Naive thymus-derived CD4-positive, alpha-beta T cell (primary cell): ENCODE data around the gene IFNL1. TPM values are rescaled to one million over a fixed set of nuclear protein-coding genes. Genes with fewer than 3 reads are reported as not detected.

ENCODE experiments used
- ATAC-seq: fragments of 150-1000 bp; cut with Tn5 transposase; 2 replicates; pipeline ENCODE4 v1.10.0; 2021; ENCODE audit warnings: mild to moderate bottlenecking, moderate library complexity
- CTCF ChIA-PET: fragments of 350-600 bp; sonication (Branson Sonifier 250); formaldehyde crosslinking; loops from one replicate; lab custom pipeline; 2021; ENCODE audit warnings: antibody characterized with exemption; lab: Charles Lee
- POLR2A ChIA-PET: fragments of 350-600 bp; sonication (Branson Sonifier 250); formaldehyde crosslinking; loops from one replicate; lab custom pipeline; 2021; ENCODE audit warnings: antibody characterized with exemption, inconsistent platforms; lab: Charles Lee
- DNase-seq, 9 donors: peaks; one replicate each; pipeline versions ENCODE4 v3.0.0 to v3.0.0-alpha.2; 2020 to 2022; ENCODE audit warnings: mixed read lengths in 1 of 9
- H3K27ac ChIP-seq: one replicate; pipeline ENCODE4 v1.7.0; 2013; ENCODE audit warnings: mild to moderate bottlenecking, low read depth, low read length, moderate library complexity
- H3K27me3 ChIP-seq, 2 donors: one replicate each; pipeline ENCODE4 v1.7.0; 2013; ENCODE audit warnings: low read length in 2 of 2, mild to moderate bottlenecking in 2 of 2, moderate library complexity in 2 of 2; ENCODE audit not compliant: control insufficient read depth in 2 of 2, insufficient read depth in 2 of 2
- H3K36me3 ChIP-seq, 3 experiments: 1 replicate in 2 of 3; 2 replicates in 1 of 3; pipeline ENCODE4 v1.7.0; 2013; ENCODE audit warnings: low read length in 3 of 3, mild to moderate bottlenecking in 3 of 3, moderate library complexity in 1 of 3; ENCODE audit not compliant: insufficient read depth in 3 of 3, control insufficient read depth in 2 of 3
- H3K4me1 ChIP-seq, 2 donors: one replicate each; pipeline ENCODE4 v1.7.0; 2013; ENCODE audit warnings: low read length in 2 of 2, mild to moderate bottlenecking in 2 of 2, moderate library complexity in 1 of 2; ENCODE audit not compliant: control insufficient read depth in 2 of 2, insufficient read depth in 2 of 2
- H3K4me3 ChIP-seq: 2 replicates; pipeline ENCODE4 v1.7.0; 2013; ENCODE audit warnings: mild to moderate bottlenecking, low read length
- H3K9me3 ChIP-seq, 3 experiments: 1 replicate in 2 of 3; 2 replicates in 1 of 3; pipeline ENCODE4 v1.7.0; 2013; ENCODE audit warnings: low read length in 3 of 3; ENCODE audit not compliant: control insufficient read depth in 2 of 3
- H3K27ac Mint-ChIP-seq, 9 donors: one replicate each; pipeline ENCODE4 v1.8.0; 2020 to 2022; ENCODE audit warnings: mixed read lengths in 9 of 9, mild to moderate bottlenecking in 8 of 9, moderate library complexity in 5 of 9, inconsistent platforms in 2 of 9
- H3K27me3 Mint-ChIP-seq, 5 donors: one replicate each; pipeline ENCODE4 v1.8.0; 2021 to 2022; ENCODE audit warnings: mixed read lengths in 5 of 5, mild to moderate bottlenecking in 1 of 5
- H3K36me3 Mint-ChIP-seq, 5 donors: one replicate each; pipeline ENCODE4 v1.8.0; 2020 to 2022; ENCODE audit warnings: mixed read lengths in 5 of 5, mild to moderate bottlenecking in 3 of 5, inconsistent platforms in 1 of 5
- H3K4me1 Mint-ChIP-seq, 7 donors: one replicate each; pipeline ENCODE4 v1.8.0; 2020 to 2022; ENCODE audit warnings: mixed read lengths in 7 of 7, mild to moderate bottlenecking in 3 of 7, inconsistent platforms in 1 of 7
- H3K4me3 Mint-ChIP-seq, 10 donors: one replicate each; pipeline ENCODE4 v1.8.0; 2020 to 2022; ENCODE audit warnings: mild to moderate bottlenecking in 10 of 10, mixed read lengths in 10 of 10, moderate library complexity in 6 of 10, inconsistent platforms in 2 of 10
- H3K9me3 Mint-ChIP-seq, 11 donors: one replicate each; pipeline ENCODE4 v1.8.0; 2020 to 2022; ENCODE audit warnings: mixed read lengths in 11 of 11, mild to moderate bottlenecking in 4 of 11, inconsistent platforms in 1 of 11, moderate library complexity in 1 of 11
- intact Hi-C, 2 donors: fragments of 100-400 bp; cut with micrococcal nuclease; formaldehyde crosslinking; loops; one replicate each; pipeline ENCODE4 v1.15.1; 2023
- polyA plus RNA-seq, 2 donors: library from polyadenylated mRNA; unstranded; fragments of 300-500 nt; fragmentation: Illumina TruSeq; gene quantifications; one replicate each; pipeline ENCODE4 v1.2.3, GENCODE V29; 2021
- total RNA-seq, 6 experiments: library from RNA in 5 of 6; stranded (reverse) in 5 of 6; gene quantifications; 1 replicate in 5 of 6; 2 replicates in 1 of 6; pipeline ENCODE4 v1.2.3 and lab custom pipeline; 2021 to 2026

IFNL1 gene
- total and polyA plus RNA-seq, 7 experiments from 2014 or later, result not detected

DNA sequence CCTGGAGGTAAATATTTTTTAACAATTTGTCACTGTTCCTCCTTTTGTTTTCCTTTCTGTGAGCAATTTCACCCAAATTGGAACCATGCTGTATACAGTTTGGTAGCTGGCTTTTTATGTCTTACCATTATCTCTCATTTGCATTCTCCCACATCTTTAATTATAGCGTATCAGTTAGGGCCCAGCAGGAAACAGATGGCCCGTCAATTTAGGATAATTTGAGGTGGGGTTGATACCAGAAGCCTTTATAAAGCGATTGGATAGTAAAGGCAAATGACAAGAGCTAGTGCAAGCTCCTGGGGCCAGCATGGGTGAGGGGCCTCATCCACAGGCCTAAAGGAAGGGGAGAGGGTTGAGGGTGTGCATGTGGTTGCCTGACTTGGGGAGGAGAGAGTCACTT, 43.7 kb upstream of the IFNL1 start:
- no peak for ATAC-seq
- POLR2A ChIA-PET, result no interaction called here
- no peaks in the 10 kb centered on the region for H3K27me3 ChIP-seq

DNA sequence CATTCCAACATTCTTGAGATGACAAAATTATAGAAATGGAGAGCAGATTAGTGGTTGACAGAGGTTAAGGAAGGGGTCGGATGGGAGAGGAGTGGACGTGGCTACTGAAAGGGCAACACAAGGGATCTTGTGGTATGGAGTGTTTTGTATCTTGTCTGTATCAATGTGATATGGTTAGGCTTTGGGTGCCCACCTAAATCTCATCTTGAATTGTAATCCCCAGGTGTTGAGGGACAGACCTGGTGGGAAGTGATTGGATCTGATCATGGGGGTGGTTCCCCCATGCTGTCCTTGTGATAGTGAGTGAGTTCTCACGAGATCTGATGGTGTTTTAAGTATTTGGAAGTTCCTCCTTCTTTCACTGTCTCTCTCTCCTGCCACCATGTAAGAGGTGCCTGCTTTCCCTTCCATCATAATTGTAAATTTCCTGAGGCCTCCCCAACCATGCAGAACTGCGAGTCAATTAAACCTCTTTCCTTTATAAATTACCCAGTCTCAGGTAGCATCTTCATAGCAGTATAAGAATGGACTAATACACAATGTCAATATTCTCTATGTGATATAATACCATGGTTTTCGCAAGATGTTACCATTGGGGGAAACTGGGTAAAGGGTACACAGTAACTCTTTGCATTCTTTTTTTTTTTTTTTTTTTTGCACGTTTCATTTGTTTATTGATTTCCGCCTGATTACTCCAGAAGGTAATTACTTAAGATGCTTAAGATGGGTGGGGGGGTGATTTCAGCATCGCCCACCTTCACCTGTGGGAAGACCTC, 42.6 kb upstream of the IFNL1 start:
- Histone ChIP-seq H3K4me1 (no peaks in the 10 kb centered on the region), H3K27me3 (no peaks in the 10 kb centered on the region), H3K36me3 (no peaks in the 10 kb centered on the region), H3K27ac (no peak overlapping the region), H3K4me3 (no peak overlapping the region), H3K9me3 (no peaks in the 10 kb centered on the region)
- CTCF ChIA-PET, result no interaction called here
- DNase-seq (no peak), ATAC-seq (no peak)
- H3K36me3 Mint-ChIP-seq, result no peaks in the 10 kb centered on the region
- intact Hi-C loops, result no loop called here
- H3K9me3 Mint-ChIP-seq, result peaks cover 0 to 2% (median 0%) of the 10 kb centered on the region in 11 donors
- H3K27me3 Mint-ChIP-seq, result peaks cover 4 to 28% (median 10%) of the 10 kb centered on the region in 5 donors
- no peak overlapping the region for H3K4me3 Mint-ChIP-seq
- H3K27ac Mint-ChIP-seq, result peak overlapping the region in 2 of 9 donors; percentile 15 to 62
- POLR2A ChIA-PET, result no interaction called here
- peaks cover 2 to 22% (median 9%) of the 10 kb centered on the region in 7 donors for H3K4me1 Mint-ChIP-seq

More for the DNA sequence above, 43.7 kb upstream of the IFNL1 start:
- intact Hi-C loops, result no loop called here
- no peak overlapping the region for H3K4me3 ChIP-seq
- Mint-ChIP-seq H3K27me3 (peaks cover 4 to 31% (median 10%) of the 10 kb centered on the region in 5 donors), H3K27ac (peak overlapping the region in 3 of 9 donors; percentile 2 to 79 (median 47)), H3K4me1 (peaks cover 2 to 22% (median 9%) of the 10 kb centered on the region in 7 donors), H3K4me3 (no peak overlapping the region), H3K36me3 (no peaks in the 10 kb centered on the region), H3K9me3 (peaks cover 0 to 2% (median 0%) of the 10 kb centered on the region in 11 donors)
- H3K4me1 ChIP-seq, result no peaks in the 10 kb centered on the region
- no peak overlapping the region for H3K27ac ChIP-seq
- no peaks in the 10 kb centered on the region for H3K9me3 ChIP-seq
- no peak for DNase-seq
- CTCF ChIA-PET, result no interaction called here
- H3K36me3 ChIP-seq, result no peaks in the 10 kb centered on the region

DNA sequence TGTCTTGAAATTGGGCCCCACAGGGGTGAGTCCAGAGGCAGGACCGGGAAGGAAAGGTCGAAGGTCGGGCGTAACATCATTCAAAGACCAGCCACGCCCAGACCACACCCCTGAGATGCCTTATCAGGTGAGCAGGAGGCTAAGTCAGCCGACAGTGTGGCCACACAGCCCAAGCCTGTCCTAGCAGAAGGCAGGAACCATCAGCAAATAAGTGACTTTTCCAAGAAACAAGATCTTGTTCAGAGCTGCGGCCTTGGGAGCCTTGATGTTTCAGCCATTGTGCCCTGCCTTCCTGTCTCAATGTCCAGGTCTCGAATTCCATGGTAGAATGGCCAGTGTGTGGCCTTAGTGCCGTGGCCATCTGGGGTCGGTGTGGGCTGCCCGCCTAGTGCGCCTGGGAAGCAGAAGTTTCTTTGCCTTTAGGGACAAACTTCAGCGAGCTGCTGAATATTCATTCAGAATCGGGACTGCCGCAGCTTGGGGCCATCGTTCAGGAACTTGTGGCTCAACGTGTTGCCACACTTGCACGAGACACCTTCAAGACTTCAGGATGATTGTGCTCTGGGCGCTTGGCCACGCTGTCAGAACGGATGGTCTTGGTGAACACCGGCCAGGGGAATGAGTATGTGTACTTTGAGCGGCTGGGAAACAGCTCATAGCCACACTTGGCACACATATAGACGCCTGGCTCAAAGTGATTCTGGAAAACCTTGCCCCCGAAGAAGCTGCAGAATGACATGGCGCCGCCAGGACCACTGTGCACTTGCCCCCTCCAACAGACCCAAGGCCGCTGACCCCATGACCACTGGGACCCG, 41.5 kb upstream of the IFNL1 start:
- no peaks in the 10 kb centered on the region for H3K4me1 ChIP-seq
- peaks cover 0 to 2% (median 0%) of the 10 kb centered on the region in 11 donors for H3K9me3 Mint-ChIP-seq
- CTCF ChIA-PET, result no interaction called here
- no peak overlapping the region for H3K4me3 ChIP-seq
- peaks cover 2 to 18% (median 9%) of the 10 kb centered on the region in 7 donors for H3K4me1 Mint-ChIP-seq
- H3K27me3 ChIP-seq, result no peaks in the 10 kb centered on the region
- ATAC-seq (no peak), DNase-seq (no peak)
- no peak overlapping the region for H3K27ac Mint-ChIP-seq
- peaks cover 0 to 18% (median 5%) of the 10 kb centered on the region in 5 donors for H3K27me3 Mint-ChIP-seq
- no peaks in the 10 kb centered on the region for H3K36me3 Mint-ChIP-seq
- no peaks in the 10 kb centered on the region for H3K9me3 ChIP-seq
- no peak overlapping the region for H3K4me3 Mint-ChIP-seq
- intact Hi-C loops, result no loop called here
- POLR2A ChIA-PET, result no interaction called here
- no peak overlapping the region for H3K27ac ChIP-seq
- no peaks in the 10 kb centered on the region for H3K36me3 ChIP-seq

DNA sequence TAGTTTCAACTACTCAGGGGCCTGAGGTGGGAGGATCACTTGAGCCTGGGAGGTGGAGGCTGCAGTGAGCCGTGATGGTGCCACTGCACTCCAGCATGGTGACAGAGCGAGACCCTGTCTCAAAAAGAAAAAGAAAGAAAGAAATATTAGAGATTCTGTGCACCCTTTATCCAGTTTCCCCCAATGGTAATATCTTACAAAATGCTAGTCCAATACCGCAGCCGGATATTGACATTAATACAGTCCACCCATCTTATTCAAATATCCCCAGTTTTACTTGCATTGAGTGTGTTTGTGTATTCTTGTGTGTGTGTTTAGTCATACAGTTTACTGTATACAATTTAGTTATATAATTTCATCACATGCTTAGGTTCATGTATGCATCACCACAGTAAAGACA, 39.0 kb upstream of the IFNL1 start:
- intact Hi-C loops, result no loop called here
- H3K36me3 Mint-ChIP-seq, result no peaks in the 10 kb centered on the region
- DNase-seq (no peak), ATAC-seq (no peak)
- no peak overlapping the region for H3K4me3 ChIP-seq
- H3K9me3 ChIP-seq, result no peaks in the 10 kb centered on the region
- H3K4me1 ChIP-seq, result no peaks in the 10 kb centered on the region
- ChIA-PET CTCF (no interaction called here), POLR2A (no interaction called here)
- H3K36me3 ChIP-seq, result no peaks in the 10 kb centered on the region
- no peak overlapping the region for H3K27ac ChIP-seq
- no peaks in the 10 kb centered on the region for H3K27me3 ChIP-seq
- H3K27ac Mint-ChIP-seq, result peak overlapping the region in 1 of 9 donors; percentile 26
- peaks cover 0 to 2% (median 0%) of the 10 kb centered on the region in 11 donors for H3K9me3 Mint-ChIP-seq
- H3K4me3 Mint-ChIP-seq, result no peak overlapping the region
- peaks cover 0 to 12% (median 4%) of the 10 kb centered on the region in 7 donors for H3K4me1 Mint-ChIP-seq
- peaks cover 8 to 28% (median 14%) of the 10 kb centered on the region in 5 donors for H3K27me3 Mint-ChIP-seq

DNA sequence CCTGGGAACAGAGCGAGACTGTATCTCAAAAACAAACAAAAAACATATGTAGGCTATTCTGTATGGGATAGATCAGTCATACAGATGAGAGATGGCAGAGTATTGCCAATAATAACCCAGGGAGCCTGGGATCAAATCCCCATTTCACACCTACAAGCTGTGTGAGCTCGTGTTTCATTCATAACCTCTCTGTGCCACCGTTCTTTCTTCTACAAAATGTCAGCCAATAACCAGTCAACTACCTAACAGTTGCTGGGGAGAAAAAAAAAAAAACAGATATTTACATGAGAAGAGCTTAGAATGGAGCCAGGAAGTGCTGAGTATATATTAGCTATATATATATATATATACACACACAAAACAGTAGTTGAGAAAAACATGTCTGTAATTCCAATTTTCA, 34.5 kb upstream of the IFNL1 start:
- Mint-ChIP-seq H3K4me1 (peaks cover 0 to 9% (median 7%) of the 10 kb centered on the region in 7 donors), H3K9me3 (peaks cover 0 to 2% (median 0%) of the 10 kb centered on the region in 11 donors), H3K27me3 (peaks cover 25 to 49% (median 39%) of the 10 kb centered on the region in 5 donors), H3K36me3 (peaks cover 0 to 4% (median 0%) of the 10 kb centered on the region in 5 donors), H3K27ac (no peak overlapping the region), H3K4me3 (no peak overlapping the region)
- Histone ChIP-seq H3K27me3 (peaks cover 0 to 3% of the 10 kb centered on the region in 2 donors), H3K4me3 (no peak overlapping the region), H3K36me3 (no peaks in the 10 kb centered on the region), H3K4me1 (peaks cover 0 to 10% of the 10 kb centered on the region in 2 donors), H3K27ac (no peak overlapping the region), H3K9me3 (no peaks in the 10 kb centered on the region)
- DNase-seq, result no peak
- ChIA-PET POLR2A (interaction anchor here (1.0 kb wide), 1 partner anchor 42 kb away, joined by 3 read pairs; no protein-coding TSS in a partner anchor), CTCF (no interaction called here)
- intact Hi-C loops, result no loop called here
- no peak for ATAC-seq

DNA sequence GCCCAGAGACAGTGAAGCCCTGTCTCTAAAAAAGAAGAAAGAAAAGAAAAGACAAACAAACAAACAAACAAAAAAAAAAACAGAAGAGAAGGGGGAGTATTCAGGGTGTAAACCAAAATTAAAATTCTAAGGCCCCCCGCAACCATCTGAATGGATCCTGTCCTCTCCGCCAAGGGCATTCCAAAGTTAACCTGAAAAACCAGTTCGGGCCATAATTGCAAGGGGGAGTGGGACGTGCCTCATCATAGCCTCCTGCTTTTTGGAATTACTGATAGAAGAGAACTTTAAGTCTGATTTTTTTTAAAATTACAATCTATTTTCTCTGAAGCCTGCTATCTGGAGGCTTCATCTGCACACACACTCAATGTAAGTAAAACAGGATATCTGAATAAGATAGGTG, 33.7 kb upstream of the IFNL1 start:
- Histone ChIP-seq H3K27ac (no peak overlapping the region), H3K4me1 (peaks cover 0 to 10% of the 10 kb centered on the region in 2 donors), H3K9me3 (no peaks in the 10 kb centered on the region), H3K36me3 (no peaks in the 10 kb centered on the region), H3K27me3 (peaks cover 0 to 3% of the 10 kb centered on the region in 2 donors), H3K4me3 (no peak overlapping the region)
- POLR2A ChIA-PET, result no interaction called here
- H3K4me3 Mint-ChIP-seq, result no peak overlapping the region
- CTCF ChIA-PET, result no interaction called here
- H3K27me3 Mint-ChIP-seq, result peaks cover 25 to 46% (median 35%) of the 10 kb centered on the region in 5 donors
- H3K27ac Mint-ChIP-seq, result no peak overlapping the region
- H3K36me3 Mint-ChIP-seq, result peaks cover 0 to 4% (median 0%) of the 10 kb centered on the region in 5 donors
- H3K9me3 Mint-ChIP-seq, result peaks cover 0 to 2% (median 0%) of the 10 kb centered on the region in 11 donors
- H3K4me1 Mint-ChIP-seq, result peaks cover 0 to 9% (median 7%) of the 10 kb centered on the region in 7 donors
- no peak for DNase-seq
- intact Hi-C loops, result no loop called here
- no peak for ATAC-seq
